LNCAP (cell line): Measurements from ENCODE around the gene KCTD6.

Source experiments
- TF ChIP-seq, protein P1 (sequence below): fragments of 450-650 bp; IDR thresholded peaks from 2 replicates; pipeline ENCODE4 v1.5.1; 2017; ENCODE audit warnings: mild to moderate bottlenecking

The KCTD6 gene

DNA sequence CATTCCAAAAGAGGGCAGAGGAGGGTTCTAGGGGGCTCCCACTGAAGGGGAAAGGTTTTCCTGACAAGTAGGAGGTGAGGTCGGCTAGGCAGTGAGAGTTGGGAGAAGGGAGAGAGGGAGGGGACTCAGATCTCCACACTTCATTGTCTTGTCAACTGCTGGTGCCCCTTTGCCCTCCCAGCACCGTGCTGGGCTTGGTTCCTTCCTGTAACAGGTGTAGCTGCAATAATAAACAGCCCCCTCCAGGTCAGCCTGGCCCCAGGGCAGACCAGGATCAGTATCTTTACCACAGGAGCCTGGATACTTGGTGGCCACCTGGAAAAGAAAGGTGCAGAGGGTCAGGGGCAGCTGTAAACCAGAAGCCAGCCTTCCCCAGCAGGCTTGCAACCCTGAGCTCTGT lies 2.9 kb upstream of the KCTD6 start:
- TF ChIP-seq, protein P1, sequence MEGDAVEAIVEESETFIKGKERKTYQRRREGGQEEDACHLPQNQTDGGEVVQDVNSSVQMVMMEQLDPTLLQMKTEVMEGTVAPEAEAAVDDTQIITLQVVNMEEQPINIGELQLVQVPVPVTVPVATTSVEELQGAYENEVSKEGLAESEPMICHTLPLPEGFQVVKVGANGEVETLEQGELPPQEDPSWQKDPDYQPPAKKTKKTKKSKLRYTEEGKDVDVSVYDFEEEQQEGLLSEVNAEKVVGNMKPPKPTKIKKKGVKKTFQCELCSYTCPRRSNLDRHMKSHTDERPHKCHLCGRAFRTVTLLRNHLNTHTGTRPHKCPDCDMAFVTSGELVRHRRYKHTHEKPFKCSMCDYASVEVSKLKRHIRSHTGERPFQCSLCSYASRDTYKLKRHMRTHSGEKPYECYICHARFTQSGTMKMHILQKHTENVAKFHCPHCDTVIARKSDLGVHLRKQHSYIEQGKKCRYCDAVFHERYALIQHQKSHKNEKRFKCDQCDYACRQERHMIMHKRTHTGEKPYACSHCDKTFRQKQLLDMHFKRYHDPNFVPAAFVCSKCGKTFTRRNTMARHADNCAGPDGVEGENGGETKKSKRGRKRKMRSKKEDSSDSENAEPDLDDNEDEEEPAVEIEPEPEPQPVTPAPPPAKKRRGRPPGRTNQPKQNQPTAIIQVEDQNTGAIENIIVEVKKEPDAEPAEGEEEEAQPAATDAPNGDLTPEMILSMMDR = no peak

DNA sequence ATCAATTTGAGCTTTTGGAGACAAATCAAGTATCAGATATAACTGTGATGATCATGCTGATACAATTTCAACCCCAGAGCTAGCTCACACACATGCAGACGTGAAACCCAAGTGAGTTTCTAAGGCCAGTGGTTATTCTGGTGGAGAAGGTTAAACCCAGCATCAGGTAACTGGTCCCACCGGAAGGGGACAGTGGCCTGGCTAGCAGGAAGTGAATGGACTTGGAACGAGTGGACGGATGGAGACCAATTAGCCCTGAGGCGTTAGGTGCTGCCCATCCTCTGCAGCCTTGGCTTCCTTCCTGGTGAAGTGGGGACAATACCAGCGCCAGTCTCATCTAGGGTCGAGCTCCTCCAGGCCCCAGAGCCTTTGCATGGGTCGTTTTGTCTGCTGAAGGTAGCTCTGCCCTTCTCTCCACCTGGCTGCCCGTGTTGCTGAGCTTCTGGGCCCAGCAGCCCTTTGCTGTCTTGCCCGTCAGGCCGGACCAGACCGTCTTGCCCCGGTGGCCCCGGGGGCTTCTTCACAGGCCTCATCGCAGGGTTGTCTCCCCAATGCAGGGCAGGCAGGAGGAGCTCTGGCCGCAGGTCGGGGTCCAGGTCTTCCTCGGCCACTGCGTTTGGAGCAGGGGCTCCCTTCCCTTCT lies 915 bp upstream of the KCTD6 start:
- TF ChIP-seq, protein P1 = no peak

DNA sequence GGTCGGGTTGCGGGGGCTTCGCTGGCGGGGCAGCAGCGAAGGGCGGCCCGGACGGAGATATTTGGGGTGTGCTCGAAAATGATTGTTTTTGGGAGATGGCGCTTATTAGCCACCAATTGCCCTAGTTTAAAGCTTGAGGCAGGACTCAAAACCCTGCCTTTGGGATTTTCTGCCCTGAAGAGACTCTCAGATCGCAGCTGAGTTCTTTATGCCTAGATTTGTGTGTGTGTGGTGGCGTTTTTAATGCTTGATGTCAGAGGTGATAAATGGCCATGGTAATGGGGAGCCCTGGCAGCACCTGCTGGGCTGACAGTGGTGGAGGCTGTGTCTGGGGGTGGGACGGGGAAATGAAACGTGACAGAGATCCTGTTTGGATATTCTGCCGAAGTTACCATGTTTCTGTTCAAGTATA lies 604 bp downstream of the KCTD6 start:
- TF ChIP-seq, protein P1 = no peak

DNA sequence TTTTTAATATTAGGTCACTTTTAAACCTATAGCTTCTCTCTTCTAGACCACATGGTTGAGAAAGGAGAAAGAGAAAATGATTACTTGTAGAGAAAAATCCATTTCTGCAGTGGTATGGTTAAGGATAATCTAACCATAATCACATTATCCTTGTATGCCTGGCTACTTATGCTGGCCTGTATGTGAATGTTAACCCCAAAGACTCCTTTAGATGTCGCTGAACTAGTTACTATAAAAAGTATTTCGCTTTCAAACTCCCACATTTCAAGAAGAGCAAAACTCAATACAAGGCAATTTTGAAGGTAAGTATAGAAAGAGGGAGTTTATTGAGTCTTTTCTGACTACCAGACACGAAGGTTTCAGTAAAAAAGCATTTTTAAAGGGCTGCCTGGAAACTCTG lies 2.2 kb downstream of the KCTD6 start:
- TF ChIP-seq, protein P1 = no peak

DNA sequence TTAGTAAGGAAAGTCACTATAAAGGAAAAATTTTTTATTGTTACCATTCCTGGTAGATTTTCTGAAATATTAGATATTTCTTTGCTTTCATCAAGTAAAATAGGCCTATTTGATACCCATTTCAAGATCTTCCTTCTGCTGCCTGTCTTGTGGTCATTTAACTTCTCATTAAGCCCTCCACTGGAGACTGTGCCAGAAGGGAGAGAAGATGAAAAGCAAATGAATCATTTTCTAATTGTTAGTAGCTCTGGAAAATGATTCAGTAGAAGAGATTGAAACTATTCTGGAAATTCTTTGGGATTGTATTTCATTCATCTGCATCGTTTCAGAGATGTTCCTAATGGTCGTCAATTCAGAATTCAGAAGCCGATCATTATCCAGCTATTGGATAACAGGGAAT lies 3.2 kb downstream of the KCTD6 start:
- TF ChIP-seq, protein P1 = no peak

DNA sequence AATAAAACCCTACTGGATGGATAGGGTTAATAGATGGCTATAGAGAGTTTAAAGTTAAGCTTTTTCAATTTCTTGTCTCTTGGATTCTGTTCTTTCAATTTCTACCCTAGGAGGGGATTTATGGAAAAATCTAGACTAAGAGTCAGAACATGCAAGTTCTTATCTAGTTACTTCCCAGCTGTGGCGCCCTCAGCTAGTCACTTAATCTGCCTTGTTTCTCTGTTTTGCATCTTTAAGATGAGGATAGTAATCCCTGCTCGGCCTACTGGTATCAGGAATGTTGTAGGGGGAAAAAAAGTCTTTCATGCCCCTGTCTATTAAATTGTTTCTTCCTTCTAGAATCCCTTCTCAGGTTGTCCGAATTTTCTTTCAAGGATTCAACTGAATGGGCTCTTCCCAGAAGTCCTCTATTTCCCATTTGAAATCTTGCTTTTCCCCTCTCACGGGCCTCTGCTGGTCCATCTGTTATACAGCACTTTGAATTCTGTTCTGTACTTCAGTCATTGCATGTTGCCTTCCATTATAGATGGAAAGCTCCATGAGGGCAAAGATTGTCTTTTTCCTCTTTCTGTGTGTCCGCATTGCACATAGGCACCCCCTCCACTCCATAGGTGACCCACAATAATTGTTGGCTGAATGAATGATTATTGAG lies 4.4 kb downstream of the KCTD6 start:
- TF ChIP-seq, protein P1 = no peak

DNA sequence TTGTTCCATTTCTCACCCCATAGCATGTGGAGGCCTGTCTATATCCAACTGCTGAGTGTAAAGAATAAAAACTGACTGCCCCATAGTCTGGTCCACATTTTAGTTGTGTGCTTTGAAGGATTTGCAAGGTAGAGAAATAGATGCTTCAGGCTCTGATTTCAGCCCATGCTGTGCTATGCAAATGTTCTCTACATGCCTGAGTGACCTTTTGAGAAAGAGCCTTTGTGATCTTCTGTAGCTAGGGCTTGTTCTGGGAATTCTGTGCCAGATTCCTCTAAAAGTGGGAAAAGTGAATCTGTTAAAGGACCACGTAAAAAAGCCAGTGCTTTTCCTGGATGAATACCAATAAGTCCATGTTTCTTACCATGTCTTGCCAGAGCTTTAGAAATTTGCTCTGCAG lies 5.2 kb downstream of the KCTD6 start:
- TF ChIP-seq, protein P1 = no peak
